GM10266 (cell line): ENCODE results near the gene FAM185A.

Experiments used
- DNase-seq: peaks from one replicate; pipeline ENCODE4 v3.0.0; 2012; ENCODE audit errors: extremely low spot score
- CTCF ChIP-seq: IDR thresholded peaks from 2 replicates; pipeline ENCODE4 v1.5.1; 2012; ENCODE audit warnings: mild to moderate bottlenecking, low read depth; ENCODE audit not compliant: control insufficient read depth, insufficient read depth; ENCODE audit errors: missing control alignments

The FAM185A gene

GRCh38 chr7:102813191-102814024 lies 64.6 kb downstream of the FAM185A start:
- no peak for TF ChIP-seq CTCF
- no peak for DNase-seq

- TF ChIP-seq CTCF, result no peak
- no peak for DNase-seq
These were observed 65.2 kb downstream of the FAM185A start for GRCh38 chr7:102814025-102814471.

GRCh38 chr7:102817616-102818573 lies 69.1 kb downstream of the FAM185A start:
- TF ChIP-seq CTCF, result no peak
- no peak for DNase-seq

- DNase-seq, result no peak
These were observed 70.4 kb downstream of the FAM185A start for GRCh38 chr7:102819151-102819550.

GRCh38 chr7:102821994-102822747 lies 73.4 kb downstream of the FAM185A start:
- TF ChIP-seq CTCF, result no peak
- no peak for DNase-seq

More at GRCh38 chr7:102819151-102819550, 70.4 kb downstream of the FAM185A start:
- TF ChIP-seq CTCF, result no peak

DNA sequence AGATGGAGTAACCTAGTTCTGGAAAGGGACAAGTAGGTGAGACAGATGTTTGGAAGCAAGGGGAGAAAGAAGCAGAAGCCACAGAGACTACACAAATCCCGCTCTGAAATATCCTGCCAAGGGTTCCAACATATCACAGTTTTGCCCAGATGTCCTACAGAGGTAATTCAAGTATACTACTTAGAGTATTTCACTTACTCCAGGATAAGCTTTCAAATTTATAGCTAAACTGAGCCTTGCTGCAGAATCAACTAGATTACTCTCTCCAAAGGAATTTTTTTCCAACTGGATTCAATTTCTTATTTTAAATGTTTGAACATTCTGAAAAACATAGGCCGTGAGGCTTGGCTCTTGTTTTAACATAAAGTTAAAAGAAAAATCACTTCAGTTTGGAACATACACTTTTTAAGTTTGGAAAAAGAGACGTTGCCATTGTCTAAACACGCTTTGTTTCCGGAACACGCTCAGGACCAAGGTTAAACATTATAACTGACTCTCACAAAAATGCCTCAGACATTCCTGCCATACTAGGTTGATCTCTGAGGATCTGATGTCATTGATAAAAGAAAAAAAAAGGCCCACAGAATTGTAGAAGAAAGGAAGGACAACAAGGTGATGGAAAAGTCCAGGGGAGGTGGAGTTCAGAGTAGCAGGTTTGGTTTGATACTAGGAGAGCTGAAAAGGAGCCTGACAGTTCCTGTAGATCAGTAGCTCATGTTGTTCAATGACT lies 74.8 kb downstream of the FAM185A start:
- TF ChIP-seq CTCF, result no peak
- no peak for DNase-seq
